Endodermal cell (in vitro differentiated cells): ENCODE data around the gene NLRC4. TPM values are rescaled to one million over a fixed set of nuclear protein-coding genes. Genes with fewer than 3 reads are reported as not detected.

Experiments used
- DNase-seq: peaks from one replicate; pipeline ENCODE4 v3.0.0-alpha.2; 2017
- H3K27ac ChIP-seq: 2 replicates; pipeline ENCODE4 v1.5.1; 2013; ENCODE audit warnings: mild to moderate bottlenecking, low read depth, low read length, moderate library complexity
- H3K27me3 ChIP-seq: 2 replicates; pipeline ENCODE4 v1.6.1; 2013; ENCODE audit warnings: mild to moderate bottlenecking, low read length, moderate library complexity; ENCODE audit not compliant: insufficient read depth, control insufficient read depth, poor library complexity, severe bottlenecking
- H3K36me3 ChIP-seq: 2 replicates; pipeline ENCODE4 v1.7.0; 2013; ENCODE audit warnings: mild to moderate bottlenecking, low read length, moderate library complexity; ENCODE audit not compliant: control insufficient read depth, insufficient read depth
- H3K4me1 ChIP-seq: one replicate; pipeline ENCODE4 v1.7.0; 2013; ENCODE audit warnings: low read length; ENCODE audit not compliant: control insufficient read depth, insufficient read depth
- H3K4me3 ChIP-seq: 2 replicates; pipeline ENCODE4 v1.5.1; 2013; ENCODE audit warnings: mild to moderate bottlenecking, low read length, moderate library complexity
- H3K9ac ChIP-seq: 2 replicates; pipeline ENCODE4 v1.6.1; 2013; ENCODE audit warnings: mild to moderate bottlenecking, low read length, moderate library complexity; ENCODE audit not compliant: poor library complexity, severe bottlenecking; ENCODE audit errors: extremely low read depth
- H3K9me3 ChIP-seq: 2 replicates; pipeline ENCODE4 v1.6.1; 2013; ENCODE audit warnings: mild to moderate bottlenecking, low read length, moderate library complexity; ENCODE audit not compliant: control insufficient read depth
- H3K27ac Mint-ChIP-seq: 2 replicates; pipeline ENCODE4 v1.8.0; 2020; ENCODE audit warnings: mixed read lengths
- H3K27me3 Mint-ChIP-seq: 2 replicates; pipeline ENCODE4 v1.8.0; 2021; ENCODE audit warnings: mild to moderate bottlenecking, mixed read lengths; ENCODE audit not compliant: insufficient read depth
- H3K36me3 Mint-ChIP-seq: 2 replicates; pipeline ENCODE4 v1.8.0; 2020; ENCODE audit warnings: low read depth, mixed read lengths
- H3K4me1 Mint-ChIP-seq: 2 replicates; pipeline ENCODE4 v1.8.0; 2020; ENCODE audit warnings: mixed read lengths
- H3K4me3 Mint-ChIP-seq: 2 replicates; pipeline ENCODE4 v1.8.0; 2020; ENCODE audit warnings: mild to moderate bottlenecking, moderate library complexity, mixed read lengths
- H3K9me3 Mint-ChIP-seq: 2 replicates; pipeline ENCODE4 v1.8.0; 2020; ENCODE audit warnings: mild to moderate bottlenecking, mixed read lengths
- WGBS, 2 experiments: methylation state at CpG; one replicate each; pipeline versions ENCODE4 v1.1.5 to v1.1.7; 2013; ENCODE audit warnings: missing lambda C conversion rate in 2 of 2, mixed read lengths in 1 of 2; ENCODE audit not compliant: insufficient coverage in 1 of 2, insufficient read length in 1 of 2; 5-methylcytosine and 5-hydroxymethylcytosine counted together
- total RNA-seq, 2 donors: library from RNA; stranded (reverse); fragmentation: NEBNext Ultra II Directional in 1 of 2; extraction: Animal tissue kit (Norgen Biotek cat#: 25700) in 1 of 2; gene quantifications; 2 replicates in 1 of 2; 3 replicates in 1 of 2; pipeline ENCODE4 v1.2.1, GENCODE V29; 2021
- TF ChIP-seq, protein P1 (sequence below): fragments of 200-600 bp; sonication (generic); conservative IDR thresholded peaks from 2 replicates; pipeline ENCODE4 v1.5.0; 2021; ENCODE audit warnings: antibody characterized with exemption, mild to moderate bottlenecking

The NLRC4 gene
- total RNA-seq, 2 donors from 2014 or later: not detected

DNA sequence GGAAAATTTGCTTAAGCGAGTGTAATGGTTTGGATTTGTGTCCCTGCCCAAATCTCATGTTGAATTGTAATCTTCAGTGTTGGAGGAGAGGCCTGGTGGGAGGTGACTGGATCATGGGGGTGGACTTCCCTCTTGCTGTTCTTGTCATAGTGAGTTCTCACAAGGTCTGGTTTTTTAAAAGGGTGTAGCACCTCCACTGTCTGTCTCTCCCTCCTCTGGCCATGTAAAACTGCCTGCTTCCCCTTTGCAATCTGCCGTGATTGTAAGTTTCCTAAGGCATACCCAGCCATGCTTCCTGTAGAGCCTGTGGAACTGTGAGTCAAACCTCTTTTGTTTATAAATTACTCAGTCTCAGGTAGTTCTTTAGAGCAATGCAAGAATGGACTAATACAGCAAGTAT, 19.6 kb upstream of the NLRC4 start:
- Histone ChIP-seq H3K27ac (no peak overlapping the region), H3K36me3 (peaks cover 14% of the 10 kb centered on the region), H3K9me3 (no peaks in the 10 kb centered on the region), H3K9ac (no peak overlapping the region), H3K4me1 (no peaks in the 10 kb centered on the region), H3K4me3 (no peak overlapping the region), H3K27me3 (no peaks in the 10 kb centered on the region)
- Mint-ChIP-seq H3K4me3 (no peak overlapping the region), H3K4me1 (no peaks in the 10 kb centered on the region), H3K27ac (no peak overlapping the region), H3K9me3 (no peaks in the 10 kb centered on the region), H3K27me3 (no peaks in the 10 kb centered on the region), H3K36me3 (peaks cover 32% of the 10 kb centered on the region)
- TF ChIP-seq, protein P1, sequence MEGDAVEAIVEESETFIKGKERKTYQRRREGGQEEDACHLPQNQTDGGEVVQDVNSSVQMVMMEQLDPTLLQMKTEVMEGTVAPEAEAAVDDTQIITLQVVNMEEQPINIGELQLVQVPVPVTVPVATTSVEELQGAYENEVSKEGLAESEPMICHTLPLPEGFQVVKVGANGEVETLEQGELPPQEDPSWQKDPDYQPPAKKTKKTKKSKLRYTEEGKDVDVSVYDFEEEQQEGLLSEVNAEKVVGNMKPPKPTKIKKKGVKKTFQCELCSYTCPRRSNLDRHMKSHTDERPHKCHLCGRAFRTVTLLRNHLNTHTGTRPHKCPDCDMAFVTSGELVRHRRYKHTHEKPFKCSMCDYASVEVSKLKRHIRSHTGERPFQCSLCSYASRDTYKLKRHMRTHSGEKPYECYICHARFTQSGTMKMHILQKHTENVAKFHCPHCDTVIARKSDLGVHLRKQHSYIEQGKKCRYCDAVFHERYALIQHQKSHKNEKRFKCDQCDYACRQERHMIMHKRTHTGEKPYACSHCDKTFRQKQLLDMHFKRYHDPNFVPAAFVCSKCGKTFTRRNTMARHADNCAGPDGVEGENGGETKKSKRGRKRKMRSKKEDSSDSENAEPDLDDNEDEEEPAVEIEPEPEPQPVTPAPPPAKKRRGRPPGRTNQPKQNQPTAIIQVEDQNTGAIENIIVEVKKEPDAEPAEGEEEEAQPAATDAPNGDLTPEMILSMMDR: no peak
- 93% methylated on average over 2 of the region's 2 CpGs for WGBS, 2 experiments
- DNase-seq: no peak

DNA sequence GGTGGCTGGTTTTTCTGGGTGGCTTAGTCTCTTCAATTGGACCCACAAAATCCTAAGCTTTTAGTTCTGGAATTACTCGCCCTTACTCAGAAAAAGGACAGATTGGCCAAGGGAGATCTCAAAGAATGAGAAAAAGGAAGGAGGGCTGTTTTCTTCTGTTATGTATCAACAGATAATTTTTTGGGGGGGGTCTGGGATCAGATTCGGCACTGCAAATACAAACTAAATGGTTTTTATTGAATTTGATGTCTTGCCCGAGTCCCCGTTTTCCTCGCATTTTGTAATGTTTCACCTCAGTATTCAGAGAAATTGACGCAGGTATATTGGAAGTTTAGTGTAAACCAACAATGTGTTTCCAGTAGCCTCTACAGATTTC, 13.8 kb upstream of the NLRC4 start:
- Mint-ChIP-seq H3K27me3 (peaks cover 10% of the 10 kb centered on the region), H3K36me3 (peaks cover 17% of the 10 kb centered on the region), H3K27ac (peak overlapping the region; percentile 77), H3K4me1 (peaks cover 2% of the 10 kb centered on the region), H3K9me3 (no peaks in the 10 kb centered on the region), H3K4me3 (peak overlapping the region; percentile 78)
- TF ChIP-seq, protein P1: no peak
- H3K9me3 ChIP-seq: no peaks in the 10 kb centered on the region
- H3K27ac ChIP-seq: peak overlapping the region; percentile 78
- WGBS, 2 experiments: 67 to 70% methylated on average over 5 to 6 of the region's 6 CpGs
- DNase-seq: no peak
- peaks cover 14% of the 10 kb centered on the region for H3K36me3 ChIP-seq
- no peaks in the 10 kb centered on the region for H3K4me1 ChIP-seq
- peaks cover 5% of the 10 kb centered on the region for H3K27me3 ChIP-seq
- peak overlapping the region; percentile 97 for H3K4me3 ChIP-seq
- peak overlapping the region; percentile 88 for H3K9ac ChIP-seq

DNA sequence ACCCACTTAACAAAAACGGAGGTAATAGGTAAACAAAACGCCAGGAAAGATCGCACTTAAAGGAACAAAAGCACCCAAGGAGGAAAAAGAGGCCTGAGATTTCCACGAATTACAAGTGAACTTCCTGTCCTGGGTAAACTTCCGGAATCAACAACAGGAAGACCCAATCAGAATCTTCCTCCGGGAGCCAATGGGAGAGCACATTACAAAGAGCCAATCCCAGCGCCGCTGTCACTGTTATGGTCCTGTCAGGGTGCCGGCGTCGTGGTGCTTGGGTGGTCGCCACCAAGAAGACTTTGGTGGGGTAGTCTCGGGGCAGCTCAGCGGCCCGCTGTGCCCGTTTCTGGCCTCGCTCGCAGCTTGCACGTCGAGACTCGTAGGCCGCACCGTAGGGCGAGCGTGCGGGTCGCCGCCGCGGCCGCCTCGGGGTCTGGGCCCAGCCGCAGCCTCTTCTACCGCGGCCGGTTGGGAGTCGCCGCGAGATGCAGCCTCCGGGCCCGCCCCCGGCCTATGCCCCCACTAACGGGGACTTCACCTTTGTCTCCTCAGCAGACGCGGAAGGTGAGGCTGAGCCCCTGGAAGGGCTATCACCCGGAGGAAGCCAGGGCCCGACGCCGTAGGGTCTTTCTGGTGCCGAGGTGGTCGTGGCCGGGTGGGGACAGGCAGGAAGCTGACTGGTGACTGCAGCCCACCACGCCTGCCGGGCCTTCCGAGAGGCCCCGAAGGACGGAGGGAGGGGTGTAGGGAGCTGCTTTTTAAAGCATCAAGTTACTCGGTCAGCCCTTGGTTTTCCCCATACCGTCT, 13.2 kb upstream of the NLRC4 start, which contains the start of gene YIPF4:
TSS of gene YIPF4 (plus strand) at position 231 of the 804 bp plus-strand sequence. CDS start at position 483, 252 bp downstream.
- Mint-ChIP-seq H3K4me3 (peak within 1 kb of the TSS; percentile 78), H3K27ac (peak within 1 kb of the TSS; percentile 96), H3K36me3 (peaks cover 12% of the 10 kb centered on the region), H3K27me3 (peaks cover 12% of the 10 kb centered on the region), H3K9me3 (no peaks in the 10 kb centered on the region), H3K4me1 (peaks cover 2% of the 10 kb centered on the region)
- Histone ChIP-seq H3K9ac (peak within 1 kb of the TSS; percentile 88), H3K4me3 (peak within 1 kb of the TSS; percentile 97), H3K9me3 (no peaks in the 10 kb centered on the region), H3K4me1 (no peaks in the 10 kb centered on the region), H3K27ac (peak within 1 kb of the TSS; percentile 78), H3K27me3 (peaks cover 11% of the 10 kb centered on the region), H3K36me3 (peaks cover 14% of the 10 kb centered on the region)
- DNase-seq: peak; percentile 97
- TF ChIP-seq, protein P1: no peak
- WGBS, 2 experiments: 0% methylated on average over 29 to 59 of the region's 59 CpGs
